HepG2 (cell line): ENCODE measurements around the gene ASCC2. TPM values are rescaled to one million over a fixed set of nuclear protein-coding genes. Genes with fewer than 3 reads are reported as not detected.

Source experiments
- ARNT2 ChIP-seq: sonication (generic); formaldehyde crosslinking; IDR thresholded peaks from 2 replicates; pipeline ENCODE4 v1.8.0; 2022; ENCODE audit warnings: mild to moderate bottlenecking, low read depth, missing genetic modification reagents, moderate library complexity
- CCDC6 ChIP-seq: sonication (generic); formaldehyde crosslinking; IDR thresholded peaks from 2 replicates; pipeline ENCODE4 v1.8.1; 2022; ENCODE audit warnings: mild to moderate bottlenecking, missing genetic modification reagents, moderate library complexity
- ETS1 ChIP-seq: sonication (generic); formaldehyde crosslinking; IDR thresholded peaks from 2 replicates; pipeline ENCODE4 v1.4.0; 2020; ENCODE audit warnings: missing genetic modification reagents
- GRHL1 ChIP-seq: sonication (generic); formaldehyde crosslinking; conservative IDR thresholded peaks from 2 replicates; pipeline ENCODE4 v1.8.0; 2022; ENCODE audit warnings: missing genetic modification reagents
- HMGXB4 ChIP-seq, 2 experiments: sonication (generic) in 1 of 2; formaldehyde crosslinking in 1 of 2; IDR thresholded peaks; 2 replicates each; pipeline versions ENCODE4 v1.4.0 to v1.6.1; 2018 to 2020; ENCODE audit warnings: missing genetic modification reagents in 2 of 2, borderline replicate concordance in 1 of 2, low read depth in 1 of 2, mild to moderate bottlenecking in 1 of 2, missing biosample characterization in 1 of 2
- KMT2A ChIP-seq: sonication (generic); formaldehyde crosslinking; IDR thresholded peaks from 2 replicates; pipeline ENCODE4 v1.4.0; 2020; ENCODE audit warnings: missing genetic modification reagents
- NR1H2 ChIP-seq: sonication (generic); formaldehyde crosslinking; IDR thresholded peaks from 2 replicates; pipeline ENCODE4 v1.8.1; 2022; ENCODE audit warnings: low read depth, missing genetic modification reagents, borderline replicate concordance
- NR3C1 ChIP-seq: sonication (generic); formaldehyde crosslinking; IDR thresholded peaks from 2 replicates; pipeline ENCODE4 v1.4.0; 2020; ENCODE audit warnings: missing genetic modification reagents
- SETDB1 ChIP-seq: sonication (generic); formaldehyde crosslinking; IDR thresholded peaks from 2 replicates; pipeline ENCODE4 v1.5.1; 2020; ENCODE audit warnings: missing genetic modification reagents, mild to moderate bottlenecking, borderline replicate concordance
- SMYD3 ChIP-seq: sonication (generic); formaldehyde crosslinking; IDR thresholded peaks from 2 replicates; pipeline ENCODE4 v1.8.1; 2023; ENCODE audit warnings: mild to moderate bottlenecking, missing genetic modification reagents
- SP140L ChIP-seq: sonication (generic); formaldehyde crosslinking; IDR thresholded peaks from 2 replicates; pipeline ENCODE4 v1.4.0; 2020; ENCODE audit warnings: missing genetic modification reagents, borderline replicate concordance
- TRIM24 ChIP-seq: sonication (generic); formaldehyde crosslinking; IDR thresholded peaks from 2 replicates; pipeline ENCODE4 v1.8.0; 2022; ENCODE audit warnings: mild to moderate bottlenecking, missing genetic modification reagents
- ZBTB10 ChIP-seq: sonication (generic); formaldehyde crosslinking; IDR thresholded peaks from 2 replicates; pipeline ENCODE4 v1.4.0; 2020; ENCODE audit warnings: missing genetic modification reagents, borderline replicate concordance
- ZFY ChIP-seq: sonication (generic); formaldehyde crosslinking; IDR thresholded peaks from 2 replicates; pipeline ENCODE4 v1.4.0; 2020; ENCODE audit warnings: missing genetic modification reagents
- ZNF138 ChIP-seq: sonication (generic); formaldehyde crosslinking; IDR thresholded peaks from 2 replicates; pipeline ENCODE4 v1.5.0; 2020; ENCODE audit warnings: mild to moderate bottlenecking, low read depth, missing genetic modification reagents
- polyA plus RNA-seq, 8 experiments: library from polyadenylated mRNA; depleted of rRNA in 3 of 8; stranded (reverse) in 7 of 8; unstranded in 1 of 8; fragments of >200 nt; fragmentation: Illumina TruSeq in 4 of 8; extraction: Trizol in 4 of 8; gene quantifications; 2 replicates each; pipeline versions ENCODE4 v1.2.1 to v1.2.3, GENCODE V29; 2011 to 2016; ENCODE audit warnings: low read depth in 4 of 8, missing spikeins in 1 of 8, mixed read lengths in 1 of 8; ENCODE audit not compliant: insufficient read depth in 1 of 8
- total RNA-seq, 5 experiments: library from RNA; depleted of rRNA; stranded (reverse); fragments of >200 nt; fragmentation: Illumina TruSeq; extraction: Trizol; gene quantifications; 2 replicates each; pipeline ENCODE4 v1.2.3, GENCODE V29; 2016; ENCODE audit warnings: low read depth in 1 of 5
- TF ChIP-seq, protein P1 (sequence below), 2 experiments: fragments of 450-650 bp in 1 of 2; sonication (generic) in 1 of 2; formaldehyde crosslinking; IDR thresholded peaks; 2 replicates each; pipeline versions ENCODE4 v1.5.0 to v1.8.0; 2020 to 2022; ENCODE audit warnings: mild to moderate bottlenecking in 1 of 2, missing genetic modification reagents in 1 of 2

ASCC2 gene
- total and polyA plus RNA-seq, 2 of the 13 experiments (the other 11 are each of a cell fraction or from before 2014, with no cell fraction given): 26.2 to 26.3 TPM

- TF ChIP-seq ZBTB10 (CRISPR knock-in tag): no peak
- no peak for TF ChIP-seq SMYD3 (CRISPR knock-in tag)
- TF ChIP-seq TRIM24: no peak
- TF ChIP-seq, protein P1, sequence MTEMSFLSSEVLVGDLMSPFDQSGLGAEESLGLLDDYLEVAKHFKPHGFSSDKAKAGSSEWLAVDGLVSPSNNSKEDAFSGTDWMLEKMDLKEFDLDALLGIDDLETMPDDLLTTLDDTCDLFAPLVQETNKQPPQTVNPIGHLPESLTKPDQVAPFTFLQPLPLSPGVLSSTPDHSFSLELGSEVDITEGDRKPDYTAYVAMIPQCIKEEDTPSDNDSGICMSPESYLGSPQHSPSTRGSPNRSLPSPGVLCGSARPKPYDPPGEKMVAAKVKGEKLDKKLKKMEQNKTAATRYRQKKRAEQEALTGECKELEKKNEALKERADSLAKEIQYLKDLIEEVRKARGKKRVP (CRISPR knock-in tag; IDR thresholded peaks at IDR 0.05): peak in 1 of 2 experiments; percentile 58; a peak in 1 of 4 replicates
- TF ChIP-seq GRHL1 (CRISPR knock-in tag): no peak
- TF ChIP-seq ZNF138 (CRISPR knock-in tag): no peak
- TF ChIP-seq HMGXB4 (CRISPR knock-in tag; IDR thresholded peaks at IDR 0.05; ENCODE audit: borderline replicate concordance in 1 of 2, low read depth in 1 of 2): peak in 1 of 2 experiments; percentile 28; a peak in 1 of 4 replicates
- no peak for TF ChIP-seq SETDB1 (CRISPR knock-in tag)
- TF ChIP-seq SP140L (CRISPR knock-in tag): no peak
- no peak for TF ChIP-seq CCDC6 (CRISPR knock-in tag)
- no peak for TF ChIP-seq ETS1
- TF ChIP-seq ARNT2: 0 out of 2 replicates have a peak, but pooled peaks have one; percentile 45
- no peak for TF ChIP-seq NR3C1 (CRISPR knock-in tag)
- TF ChIP-seq ZFY: peak; percentile 57; the same call in 1 of the 2 replicates
- no peak for TF ChIP-seq NR1H2 (CRISPR knock-in tag)
- 0 out of 2 replicates have a peak, but pooled peaks have one; percentile 37 for TF ChIP-seq KMT2A (CRISPR knock-in tag)
These were observed 38.8 kb downstream of the ASCC2 start (continued) for GRCh38 chr22:29799217-29799680.
